BJ (cell line): ENCODE measurements around the gene CRISPLD2. TPM values are rescaled to one million over a fixed set of nuclear protein-coding genes. Genes with fewer than 3 reads are reported as not detected.

Source experiments
- CTCF ChIA-PET: fragments of 350-600 bp; formaldehyde crosslinking; extraction: SDS; loops from one replicate; lab custom pipeline; 2021; ENCODE audit warnings: antibody characterized with exemption, inconsistent platforms; lab: Yijun Ruan, JAX
- POLR2A ChIA-PET: fragments of 300-600 bp; sonication (Branson Sonifier 250); formaldehyde crosslinking; extraction: SDS; loops from one replicate; lab custom pipeline; 2021; ENCODE audit warnings: antibody characterized with exemption; lab: Charles Lee
- DNase-seq: peaks from one replicate; pipeline ENCODE4 v3.0.0-alpha.2; 2011; ENCODE audit warnings: low read depth
- H3K27me3 ChIP-seq: 2 replicates; pipeline ENCODE4 v1.6.0; 2011; ENCODE audit warnings: low read length; ENCODE audit not compliant: control insufficient read depth, insufficient read depth
- H3K36me3 ChIP-seq: 2 replicates; pipeline ENCODE4 v1.5.1; 2011; ENCODE audit warnings: low read length; ENCODE audit not compliant: control insufficient read depth, insufficient read depth
- H3K4me3 ChIP-seq: 2 replicates; pipeline ENCODE4 v1.5.1; 2011; ENCODE audit warnings: low read depth, mild to moderate bottlenecking, control low read depth, low read length
- CTCF ChIP-seq: IDR thresholded peaks from 2 replicates; pipeline ENCODE4 v1.5.1; 2011; ENCODE audit warnings: low read depth, mild to moderate bottlenecking, control low read depth, inconsistent platforms, low read length, moderate library complexity; ENCODE audit not compliant: insufficient read depth
- polyA plus RNA-seq: library from polyadenylated mRNA; depleted of rRNA; stranded (reverse); fragments of >200 nt; gene quantifications from 2 replicates; pipeline ENCODE4 v1.2.3, GENCODE V29; 2011

Gene CRISPLD2
- polyA plus RNA-seq, 1 experiment = 183 TPM

DNA sequence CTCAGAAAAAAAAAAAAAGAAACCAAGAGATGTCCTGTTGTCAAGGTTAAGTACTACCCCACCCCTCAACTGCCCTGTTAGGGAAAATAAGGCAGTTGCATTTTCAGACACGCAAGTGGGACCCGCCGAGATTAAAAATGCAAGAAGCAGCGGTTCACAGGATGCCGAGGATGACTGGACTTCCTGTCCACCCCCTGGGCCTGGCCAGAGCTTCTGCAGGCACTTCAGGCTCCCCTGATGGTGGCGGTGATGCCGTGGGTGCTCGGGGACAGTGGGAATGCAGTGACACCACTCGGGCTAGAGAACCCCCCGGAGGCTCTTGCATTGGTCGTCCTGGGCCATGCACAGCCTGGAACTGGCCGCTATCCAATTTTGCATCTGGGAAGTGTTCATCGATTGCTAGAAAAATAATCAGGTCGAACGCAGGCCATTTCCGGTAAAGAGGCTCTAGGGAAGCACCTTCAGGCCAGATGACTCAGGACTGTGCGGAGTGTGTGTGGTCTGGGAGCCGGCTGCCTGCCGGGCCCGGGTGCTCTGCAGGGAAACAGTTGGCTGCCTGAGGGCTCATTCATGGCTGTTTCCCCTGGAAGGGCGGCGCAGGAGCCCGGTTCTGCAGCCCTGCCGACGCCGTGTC lies 13.4 kb upstream of the CRISPLD2 start:
- ChIA-PET CTCF (interaction anchor here (1.5 kb wide), 1 partner anchor 10 kb away, joined by 4 read pairs; no protein-coding TSS in a partner anchor), POLR2A (interaction anchor here (0.7 kb wide), 3 partner anchors 13 to 16 kb away, joined by 5 to 6 read pairs (median 5); partner anchors contain the start of gene CRISPLD2)
- peak; percentile 74 for DNase-seq
- no peaks in the 10 kb centered on the region for H3K36me3 ChIP-seq
- no peaks in the 10 kb centered on the region for H3K27me3 ChIP-seq
- TF ChIP-seq CTCF = no peak
- H3K4me3 ChIP-seq = no peak overlapping the region

- Histone ChIP-seq H3K4me3 (no peak overlapping the region), H3K27me3 (no peaks in the 10 kb centered on the region), H3K36me3 (no peaks in the 10 kb centered on the region)
- ChIA-PET CTCF (interaction anchor here (1.5 kb wide), 1 partner anchor 11 kb away, joined by 4 read pairs; no protein-coding TSS in a partner anchor), POLR2A (interaction anchor here (0.7 kb wide), 1 partner anchor 15 kb away, joined by 5 read pairs; no protein-coding TSS in a partner anchor)
- no peak for DNase-seq
- no peak for TF ChIP-seq CTCF
These were observed 12.9 kb upstream of the CRISPLD2 start for GRCh38 chr16:84806890-84807258.

DNA sequence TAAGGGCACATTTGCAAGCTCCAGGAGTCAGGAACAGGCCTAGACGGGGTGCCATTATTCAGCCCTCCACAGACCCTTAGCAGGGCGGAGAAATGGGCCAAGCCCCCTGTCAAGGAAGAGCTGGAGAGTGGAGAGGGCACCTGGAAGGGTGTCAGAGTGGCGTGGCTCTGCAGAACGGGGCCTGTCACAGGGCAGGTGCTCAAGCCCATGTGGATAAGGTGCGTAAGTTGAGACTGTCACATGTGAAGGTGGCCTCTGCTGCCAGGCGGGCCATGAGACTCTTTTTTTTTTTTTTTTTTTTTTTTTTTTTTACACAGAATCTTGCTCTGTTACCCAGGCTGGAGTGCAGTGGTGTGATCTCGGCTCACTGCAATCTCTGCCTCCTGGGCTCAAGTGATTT lies 12.0 kb upstream of the CRISPLD2 start:
- Histone ChIP-seq H3K4me3 (no peak overlapping the region), H3K27me3 (no peaks in the 10 kb centered on the region), H3K36me3 (no peaks in the 10 kb centered on the region)
- POLR2A ChIA-PET = no interaction called here
- no peak for DNase-seq
- CTCF ChIA-PET = interaction anchor here (1.5 kb wide), 1 partner anchor 12 kb away, joined by 4 read pairs; no protein-coding TSS in a partner anchor
- no peak for TF ChIP-seq CTCF

DNA sequence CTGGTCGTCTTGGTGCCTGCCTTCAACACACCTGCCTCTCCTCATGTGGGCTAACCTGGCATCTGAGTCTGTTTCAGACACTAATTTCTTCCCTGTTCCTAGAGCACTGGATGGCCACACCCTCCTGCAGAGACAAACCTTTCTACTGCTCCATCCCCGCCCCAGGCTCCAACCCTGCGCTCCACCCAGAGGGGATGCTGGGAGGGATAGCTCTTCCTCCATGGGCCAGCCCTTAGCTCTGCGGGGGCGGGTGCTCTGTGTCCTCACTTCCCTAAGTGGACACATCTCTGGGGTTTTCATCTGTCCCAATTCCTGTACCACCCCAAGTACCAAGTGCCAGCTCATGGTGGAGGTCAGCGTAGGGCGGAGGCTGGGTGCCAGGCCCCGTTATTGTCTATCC lies 11.0 kb upstream of the CRISPLD2 start:
- Histone ChIP-seq H3K27me3 (no peaks in the 10 kb centered on the region), H3K4me3 (no peak overlapping the region), H3K36me3 (no peaks in the 10 kb centered on the region)
- CTCF ChIA-PET = no interaction called here
- POLR2A ChIA-PET = interaction anchor here (0.7 kb wide), 1 partner anchor 143 kb away, joined by 6 read pairs; no protein-coding TSS in a partner anchor
- no peak for DNase-seq
- no peak for TF ChIP-seq CTCF

- H3K36me3 ChIP-seq = no peaks in the 10 kb centered on the region
- ChIA-PET POLR2A (no interaction called here), CTCF (no interaction called here)
- H3K4me3 ChIP-seq = no peak overlapping the region
- no peaks in the 10 kb centered on the region for H3K27me3 ChIP-seq
- TF ChIP-seq CTCF = no peak
- no peak for DNase-seq
These were observed 9.1 kb upstream of the CRISPLD2 start for GRCh38 chr16:84810518-84811273.
